T47D (cell line): ENCODE measurements around the gene GRHL3.

Experiments used
- DNase-seq, 2 experiments: peaks; one replicate each; pipeline versions ENCODE4 v3.0.0 to v3.0.0-alpha.2; 2011 to 2012; ENCODE audit warnings: low read depth in 1 of 2, low spot score in 1 of 2
- JUND ChIP-seq: IDR thresholded peaks from 2 replicates; pipeline ENCODE4 v1.6.1; 2012; ENCODE audit warnings: low read depth
- in situ Hi-C: cut with HindIII; loops from 2 replicates; pipeline ENCODE4 v1.10.0; 2016; ENCODE audit warnings: low sequenced_read_pairs, low pct_unique_long_range_greater_than_20kb

The GRHL3 gene

GRCh38 chr1:24393892-24394291 is 74.7 kb downstream of the GRHL3 start:
- no peak for DNase-seq
- in situ Hi-C loops = no loop called here
- TF ChIP-seq JUND = no peak

DNA sequence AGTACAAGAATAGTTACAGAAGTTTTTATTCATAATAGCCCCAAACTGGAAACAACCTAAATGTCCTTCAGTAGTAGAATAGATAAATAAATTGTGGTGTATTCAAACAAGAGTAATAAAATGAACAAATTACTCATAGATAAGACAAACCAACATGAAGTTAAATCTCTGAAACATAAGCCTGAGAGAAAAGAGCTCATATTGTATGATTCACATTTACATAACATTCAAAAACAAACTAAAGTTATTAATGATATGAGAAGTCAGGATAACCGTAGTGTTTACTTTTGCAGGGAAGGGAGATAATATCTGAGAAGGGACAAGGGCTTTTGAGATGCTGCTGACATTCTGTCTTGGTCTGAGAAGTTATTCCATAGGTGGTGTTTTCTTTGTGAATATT is 80.9 kb downstream of the GRHL3 start:
- no peak for TF ChIP-seq JUND
- DNase-seq = no peak
- in situ Hi-C loops = no loop called here

DNA sequence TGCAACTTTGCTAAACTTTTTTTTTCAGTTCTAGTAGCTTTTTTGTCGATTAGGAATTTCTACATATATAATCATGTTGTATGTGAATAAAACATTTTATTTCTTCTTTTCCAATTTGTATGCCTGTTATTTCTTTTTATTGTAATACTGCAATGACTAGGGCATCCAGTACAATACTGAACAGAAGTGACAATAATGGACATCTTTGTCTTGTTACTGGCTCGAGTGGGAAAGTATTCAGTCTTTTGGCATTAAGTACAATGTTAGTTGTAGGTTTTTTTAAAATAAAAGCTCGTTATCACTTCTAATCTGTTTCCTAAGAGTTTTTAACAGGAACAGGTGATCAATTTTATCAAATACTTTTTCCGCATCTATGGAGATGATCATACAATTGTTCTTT is 84.6 kb downstream of the GRHL3 start:
- DNase-seq = no peak
- TF ChIP-seq JUND = no peak
- in situ Hi-C loops = no loop called here
